HG03064 (cell line): Measurements from ENCODE around the gene SNX15.

Source experiments
- ATAC-seq: cut with Tn5 transposase; IDR thresholded peaks from one replicate; pipeline ENCODE4 v1.9.1; 2021; ENCODE audit warnings: low read depth; ENCODE audit not compliant: unreplicated experiment

SNX15 gene

GRCh38 chr11:65083134-65083833, 56.0 kb downstream of the SNX15 start:
- peak; percentile 7 for ATAC-seq

DNA sequence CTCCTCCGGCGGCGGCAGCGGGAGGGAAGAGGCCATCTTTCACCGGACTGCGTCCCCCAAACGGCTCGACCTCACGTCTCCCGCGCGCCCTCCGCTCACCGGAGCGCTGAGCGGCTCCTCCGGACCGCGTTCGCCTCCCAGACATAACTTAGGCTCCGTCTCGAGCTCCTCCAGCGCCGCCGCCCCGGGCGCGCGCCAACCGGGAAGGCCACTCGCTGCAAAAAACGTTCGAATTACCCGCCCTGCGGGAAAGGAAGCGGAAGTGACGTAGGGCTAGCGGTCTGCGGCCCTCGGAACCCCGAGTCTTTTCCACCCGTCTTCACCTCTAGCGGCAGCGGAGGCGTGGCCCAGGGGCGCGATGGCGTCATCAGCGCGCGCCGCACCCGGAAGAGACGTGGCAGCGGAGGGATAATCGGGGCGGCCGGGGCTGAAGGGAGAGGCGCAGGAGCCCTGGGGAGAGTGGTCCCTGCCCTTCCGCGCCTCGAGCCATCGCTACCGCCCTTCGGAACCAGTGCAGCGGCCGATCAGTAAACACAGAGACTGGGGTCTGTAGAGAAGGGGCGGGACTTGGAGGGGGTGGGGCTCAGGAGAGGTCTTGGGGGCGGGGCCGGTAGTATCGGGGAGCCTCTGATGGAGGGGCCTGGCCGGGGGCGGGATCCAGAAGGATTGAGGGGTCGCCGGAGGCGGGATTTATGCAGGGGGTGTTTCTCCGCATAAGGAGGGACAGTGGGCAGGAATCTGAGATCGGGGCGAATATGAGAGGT, 56.8 kb downstream of the SNX15 start, which contains the start of the genes CDCA5 and ZFPL1:
TSS of gene CDCA5 (minus strand) at position 207 of the 764 bp plus-strand sequence. CDS start at position 145, 62 bp downstream.
TSS of gene ZFPL1 (plus strand) at position 389 of the 764 bp plus-strand sequence. CDS start 477 bp downstream, outside the sequence.
- ATAC-seq: peak; percentile 70

- no peak for ATAC-seq
Observed at GRCh38 chr11:65084598-65085375, 57.5 kb downstream of the SNX15 start.

- ATAC-seq: no peak
Observed at GRCh38 chr11:65085446-65085845, 58.2 kb downstream of the SNX15 start.

GRCh38 chr11:65086809-65087208, 59.6 kb downstream of the SNX15 start:
- ATAC-seq: no peak

DNA sequence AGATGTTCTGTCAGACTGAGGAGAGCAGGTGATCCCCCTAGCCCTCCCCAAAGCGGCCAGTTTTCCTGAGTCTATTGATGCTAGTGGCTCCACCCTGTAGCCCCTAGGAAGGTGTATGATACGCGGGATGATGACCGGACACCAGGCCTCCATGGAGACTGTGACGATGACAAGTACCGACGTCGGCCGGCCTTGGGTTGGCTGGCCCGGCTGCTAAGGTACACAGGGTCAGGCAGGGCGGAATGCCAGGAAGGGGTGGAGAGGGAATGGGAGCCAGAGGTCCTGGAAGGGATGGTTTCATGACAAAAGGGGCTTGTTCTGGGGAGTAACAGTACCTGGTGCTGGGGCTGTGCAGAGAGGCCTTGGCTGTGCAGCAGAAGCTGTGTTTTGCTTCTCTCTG, 60.0 kb downstream of the SNX15 start:
- ATAC-seq: no peak

GRCh38 chr11:65087827-65088226, 60.6 kb downstream of the SNX15 start:
- ATAC-seq: no peak

DNA sequence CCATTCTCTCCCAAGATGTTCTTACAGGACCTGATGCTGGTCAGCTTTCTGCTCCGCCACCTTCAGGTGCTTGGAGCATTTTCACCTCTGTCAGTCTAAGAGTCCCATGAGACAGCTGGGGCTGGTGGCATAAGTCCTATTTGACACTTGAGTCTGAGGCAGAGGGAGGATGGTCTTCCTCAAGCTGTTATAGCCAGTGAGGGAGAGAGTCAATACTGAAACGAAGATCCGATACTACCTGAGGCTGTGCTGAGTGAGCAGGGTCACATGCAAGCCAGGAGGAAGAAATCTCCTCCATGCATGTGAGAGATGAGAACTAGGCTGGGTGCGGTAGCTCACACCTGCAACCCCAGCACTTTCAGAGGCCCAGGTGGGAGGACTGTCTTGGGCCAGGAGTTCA, 62.4 kb downstream of the SNX15 start:
- ATAC-seq: no peak
